Epithelial cell of esophagus (primary cell): ENCODE results near the gene HCRT.
A peak's percentile ranks its signal among the peaks of the same experiment; 100 is the strongest.

Experiments
- DNase-seq: peaks from one replicate; pipeline ENCODE4 v3.0.0; 2010; ENCODE audit warnings: low read depth
- H3K4me3 ChIP-seq: 2 replicates; pipeline ENCODE4 v1.5.1; 2011; ENCODE audit warnings: mild to moderate bottlenecking, low read length, control low read depth
- CTCF ChIP-seq: IDR thresholded peaks from 2 replicates; pipeline ENCODE4 v1.5.1; 2011; ENCODE audit warnings: low read depth, mild to moderate bottlenecking, low read length, control low read depth, inconsistent platforms; ENCODE audit not compliant: insufficient read depth; ENCODE audit errors: missing control alignments

Gene HCRT

GRCh38 chr17:42183741-42184711 lies 1.2 kb downstream of the HCRT start:
- H3K4me3 ChIP-seq = no peak overlapping the region
- peak; percentile 26 for DNase-seq
- no peak for TF ChIP-seq CTCF

GRCh38 chr17:42182927-42183734 lies 2.1 kb downstream of the HCRT start:
- no peak overlapping the region for H3K4me3 ChIP-seq
- no peak for TF ChIP-seq CTCF
- peak; percentile 39 for DNase-seq

GRCh38 chr17:42181851-42182207 lies 3.4 kb downstream of the HCRT start:
- TF ChIP-seq CTCF = no peak
- DNase-seq = no peak
- H3K4me3 ChIP-seq = no peak overlapping the region

- TF ChIP-seq CTCF = peak; percentile 42
- DNase-seq = peak; percentile 68
- no peak within 1 kb of the TSS for H3K4me3 ChIP-seq
Observed at GRCh38 chr17:42180922-42181850, 4.1 kb downstream of the HCRT start, which contains the start of gene KCNH4. KCNH4 (minus strand) TSS chr17:42181142; CDS start chr17:42180945, 197 bp downstream.

- no peak overlapping the region for H3K4me3 ChIP-seq
- DNase-seq = no peak
- no peak for TF ChIP-seq CTCF
Observed at GRCh38 chr17:42180411-42180921, 4.8 kb downstream of the HCRT start.

- no peak overlapping the region for H3K4me3 ChIP-seq
- no peak for TF ChIP-seq CTCF
- peak; percentile 55 for DNase-seq
Observed at GRCh38 chr17:42179911-42180410, 5.3 kb downstream of the HCRT start.
